Epidermal melanocyte (primary cell): ENCODE results near the gene METAP1D.
A peak's percentile ranks its signal among the peaks of the same experiment; 100 is the strongest.
"Not testable (repeated sequence)": the region's sequence is repeated elsewhere in the genome, so short reads cannot be mapped to it uniquely, and the experiment has no call there.

ENCODE experiments used
- DNase-seq: peaks from one replicate; pipeline ENCODE4 v3.0.0; 2011; ENCODE audit warnings: low spot score; ENCODE audit not compliant: insufficient read length

Gene METAP1D

DNA sequence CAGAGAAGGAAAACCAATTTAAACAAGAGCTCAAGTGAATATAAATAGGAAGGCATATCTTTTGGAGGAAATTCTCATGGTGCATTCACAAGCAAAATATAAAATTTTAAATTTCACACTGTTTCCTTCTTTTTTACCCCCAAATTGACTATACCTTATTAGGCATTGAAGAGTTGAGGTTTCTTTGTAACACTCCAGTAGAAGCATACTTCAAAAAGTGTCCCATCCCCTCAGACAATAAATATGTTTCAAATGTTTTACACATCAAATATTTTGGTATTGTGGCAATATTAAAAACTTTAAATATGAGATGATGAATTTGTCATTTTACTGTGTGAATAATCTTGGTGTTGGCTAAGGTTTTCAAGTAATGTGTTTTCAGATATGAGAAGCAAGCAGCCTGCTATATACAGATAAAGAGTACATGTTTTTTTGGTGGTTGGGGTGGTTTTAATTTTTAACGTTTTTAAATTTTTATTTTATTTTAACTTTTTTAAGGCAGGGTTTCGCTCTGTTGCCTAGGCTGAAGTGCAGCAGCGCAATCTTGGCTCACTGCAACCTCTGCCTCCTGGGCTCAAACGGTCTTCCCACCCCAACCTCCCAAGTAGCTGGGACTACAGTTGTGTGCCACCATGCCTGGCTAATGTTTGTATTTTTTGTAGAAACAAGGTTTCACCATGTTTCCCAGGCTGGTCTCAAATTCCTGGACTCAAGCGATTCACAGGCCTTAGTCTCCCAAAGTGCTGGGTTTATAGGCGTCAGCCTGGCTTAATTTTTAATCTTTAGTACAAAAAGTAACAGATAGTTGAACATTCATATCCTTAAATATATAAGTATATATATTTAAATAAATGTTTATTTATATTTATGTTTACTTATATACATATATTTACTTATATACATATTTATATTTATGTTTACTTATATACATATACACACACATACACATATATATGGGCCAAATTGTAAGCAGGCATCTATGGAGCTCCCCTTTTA, 49.1 kb downstream of the METAP1D start:
- no peak for DNase-seq

DNA sequence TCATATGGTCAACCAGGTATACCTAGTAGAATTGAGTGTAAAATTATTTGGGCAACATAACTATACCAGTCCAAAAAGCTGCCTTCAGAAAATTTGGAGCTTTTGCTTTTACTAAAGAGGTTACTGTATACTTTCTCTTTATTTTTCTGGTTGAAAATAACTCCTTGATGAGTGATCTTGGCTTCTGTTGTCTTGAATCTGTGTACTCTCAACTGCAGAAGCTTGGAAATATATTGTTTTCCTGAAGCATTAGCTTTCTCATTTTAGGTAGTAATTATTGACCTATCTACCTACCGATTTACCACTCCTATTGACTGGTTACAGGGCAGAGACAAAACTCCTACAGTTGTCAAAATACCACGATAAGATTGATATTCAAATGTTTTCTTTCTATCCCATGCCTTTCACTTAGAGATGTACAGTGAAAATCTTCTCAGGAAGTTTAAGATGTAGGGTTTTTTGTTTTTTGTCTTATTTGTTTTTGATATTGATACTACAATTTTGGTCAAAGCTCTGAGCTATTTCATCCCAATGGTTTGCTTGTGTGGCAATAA, 49.9 kb downstream of the METAP1D start:
- DNase-seq = no peak

DNA sequence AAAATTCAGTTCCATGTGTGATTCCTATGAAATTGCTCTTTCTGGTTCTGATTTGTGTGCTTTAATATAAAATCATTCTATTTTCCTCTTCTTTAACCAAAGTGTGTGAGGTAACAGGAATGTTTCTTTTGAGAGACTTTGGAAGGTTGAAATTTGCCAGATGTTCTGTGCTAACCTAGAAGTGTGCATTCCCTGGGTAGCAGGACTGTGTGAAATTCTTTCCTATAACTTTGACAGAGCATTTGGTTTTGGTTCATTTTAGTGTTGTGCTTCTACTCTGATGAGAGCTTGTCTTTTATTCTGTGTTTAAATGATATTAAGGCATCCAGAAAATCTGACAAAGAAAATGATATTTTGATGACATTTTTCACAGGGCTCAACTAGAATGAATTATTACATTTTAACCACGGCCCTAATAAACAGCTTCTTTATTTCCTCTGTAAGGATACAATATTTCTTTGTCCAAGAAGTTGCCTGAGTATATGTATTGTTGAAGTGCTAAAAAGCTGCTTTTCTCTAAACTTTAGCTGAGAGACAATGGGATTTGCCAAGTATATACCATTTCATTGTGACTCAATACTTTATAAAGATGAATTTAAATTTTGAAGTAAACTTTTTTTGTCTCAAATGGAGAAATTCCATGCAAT, 50.8 kb downstream of the METAP1D start:
- no peak for DNase-seq

GRCh38 chr2:172052000-172052983, 52.5 kb downstream of the METAP1D start:
- DNase-seq = peak; percentile 58

DNA sequence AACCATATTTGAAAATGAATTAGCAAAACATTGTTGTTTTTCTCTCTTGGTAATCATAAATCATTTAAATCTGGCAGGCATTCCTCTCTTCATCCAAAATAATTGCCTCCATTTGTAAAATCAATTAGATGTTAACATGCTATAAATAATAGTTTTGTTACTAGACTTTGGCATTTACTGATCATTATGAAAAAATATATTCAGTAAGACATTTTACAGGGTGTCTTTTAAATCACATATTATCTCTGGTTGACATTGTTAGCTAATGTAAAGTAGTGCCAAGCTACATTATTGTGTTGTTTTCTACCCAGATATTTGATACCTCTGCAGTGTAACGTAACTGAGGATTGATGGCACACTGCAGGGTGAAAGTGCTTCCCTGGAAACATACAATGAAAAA, 53.7 kb downstream of the METAP1D start:
- DNase-seq = no peak

GRCh38 chr2:172056293-172056692, 56.5 kb downstream of the METAP1D start:
- DNase-seq = no peak

DNA sequence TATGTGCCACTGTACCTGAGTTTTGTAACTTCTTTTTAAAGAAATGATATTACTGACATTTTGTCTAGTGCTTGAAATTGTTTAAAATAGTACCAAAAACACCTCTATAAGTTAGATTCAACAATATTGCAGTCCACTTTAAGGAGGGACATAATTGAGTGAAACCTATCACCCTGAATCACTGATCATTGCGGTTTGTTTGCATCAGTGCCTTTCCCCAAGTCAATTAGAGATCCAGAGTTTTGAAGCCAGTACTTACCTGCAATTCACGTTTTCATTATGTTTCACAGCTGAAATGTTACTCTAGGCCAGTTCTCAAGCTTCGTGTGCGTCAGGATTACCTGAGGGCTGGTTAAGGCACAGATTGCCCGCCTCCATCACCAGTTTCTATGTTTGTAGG, 58.9 kb downstream of the METAP1D start:
- no peak for DNase-seq

DNA sequence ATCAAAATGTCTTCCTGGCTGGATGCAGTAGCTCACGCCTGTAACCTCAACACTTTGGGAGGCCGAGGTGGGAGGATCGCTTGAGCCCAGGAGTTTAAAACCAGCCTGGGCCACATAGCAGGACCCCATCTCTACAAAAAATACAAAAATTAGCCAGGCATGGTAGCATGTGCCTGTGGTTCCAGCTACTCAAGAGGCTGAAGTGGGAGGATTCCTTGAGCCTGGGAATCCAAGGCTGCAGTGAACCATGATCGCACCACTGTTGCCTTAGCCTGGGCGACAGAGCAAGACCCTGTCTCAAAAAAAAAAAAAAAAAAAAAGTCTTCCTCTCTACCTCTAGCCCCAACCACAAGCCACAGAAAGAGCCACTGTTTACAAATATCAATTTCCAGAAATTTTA, 60.4 kb downstream of the METAP1D start:
- not testable (repeated sequence) for DNase-seq

DNA sequence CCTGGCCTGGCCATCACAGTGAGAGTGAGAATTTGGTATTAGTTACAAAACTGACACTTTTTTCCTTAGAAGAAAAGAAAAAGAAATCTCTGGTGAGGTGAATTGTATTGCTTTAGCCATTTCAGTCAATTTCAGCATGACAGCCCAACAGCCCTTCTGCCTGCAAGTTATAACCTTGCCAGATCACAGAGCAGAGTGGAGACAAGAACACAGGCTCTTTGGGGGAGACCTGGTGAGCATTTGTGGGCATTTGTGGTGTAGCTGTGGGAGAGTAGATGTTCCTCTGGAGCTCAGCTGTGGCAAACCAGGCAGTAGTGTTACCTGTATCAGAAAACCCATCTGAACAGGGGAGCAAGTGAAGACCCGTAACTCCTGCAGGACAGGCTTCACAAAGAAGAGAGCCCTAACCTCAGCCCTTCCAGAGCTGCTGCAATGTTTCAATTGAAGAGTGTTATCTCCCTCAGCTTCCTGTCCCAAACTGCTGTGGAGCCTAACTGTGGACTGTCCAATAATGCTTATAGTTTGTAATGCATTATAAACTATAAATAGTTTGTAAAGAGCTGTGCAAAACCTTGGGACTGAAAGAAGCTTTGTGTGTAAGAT, 62.8 kb downstream of the METAP1D start:
- no peak for DNase-seq

GRCh38 chr2:172063446-172063845, 63.7 kb downstream of the METAP1D start:
- DNase-seq = no peak

DNA sequence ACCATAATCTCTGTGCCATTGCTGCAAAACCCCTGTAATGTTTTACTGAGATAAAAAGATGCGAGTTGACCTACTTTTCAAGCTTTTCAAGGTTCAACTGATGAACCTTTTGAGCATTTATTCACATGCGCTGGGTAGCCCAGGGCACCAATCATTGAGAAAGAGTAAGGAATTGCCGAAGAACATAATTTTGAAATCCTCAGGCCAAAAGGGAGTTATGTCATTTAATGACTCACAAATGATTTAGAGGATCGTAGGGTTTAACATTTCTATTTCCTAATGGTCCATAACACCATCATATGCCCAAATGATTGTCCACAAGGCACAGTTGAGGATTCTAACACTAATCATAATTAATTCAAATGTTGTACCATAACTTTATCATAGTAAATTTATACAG, 65.4 kb downstream of the METAP1D start:
- DNase-seq = no peak

DNA sequence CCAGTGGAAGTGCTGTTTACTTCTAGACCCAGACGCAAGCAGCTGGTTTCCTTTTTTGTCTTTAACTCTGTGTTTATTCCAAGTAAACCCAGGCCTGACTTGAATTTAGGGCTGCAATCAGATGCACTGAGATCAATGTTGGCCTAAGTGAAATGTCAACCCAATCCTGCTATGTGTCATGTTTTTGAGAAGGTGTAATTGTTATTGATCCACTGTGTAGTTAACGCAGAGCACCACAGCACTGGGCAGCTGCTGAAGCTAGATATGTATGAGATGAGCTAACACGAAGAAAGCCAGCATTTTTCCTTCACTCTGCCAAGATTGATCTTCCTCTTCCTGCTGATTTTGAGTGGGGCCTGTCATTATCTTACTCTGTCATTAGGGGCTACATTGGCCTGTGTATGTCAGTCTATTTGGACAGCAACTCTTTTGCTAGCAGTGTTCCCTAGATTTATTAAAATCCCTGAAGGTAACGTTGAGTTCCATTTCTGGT, 66.7 kb downstream of the METAP1D start:
- DNase-seq = no peak

GRCh38 chr2:172067905-172068304, 68.2 kb downstream of the METAP1D start:
- not testable (repeated sequence) for DNase-seq

- no peak for DNase-seq
Observed at GRCh38 chr2:172070936-172071335, 71.2 kb downstream of the METAP1D start.

- no peak for DNase-seq
Observed at GRCh38 chr2:172072303-172072702, 72.5 kb downstream of the METAP1D start.

GRCh38 chr2:172072706-172073105, 73.0 kb downstream of the METAP1D start:
- no peak for DNase-seq

GRCh38 chr2:172073518-172073917, 73.8 kb downstream of the METAP1D start:
- DNase-seq = no peak

DNA sequence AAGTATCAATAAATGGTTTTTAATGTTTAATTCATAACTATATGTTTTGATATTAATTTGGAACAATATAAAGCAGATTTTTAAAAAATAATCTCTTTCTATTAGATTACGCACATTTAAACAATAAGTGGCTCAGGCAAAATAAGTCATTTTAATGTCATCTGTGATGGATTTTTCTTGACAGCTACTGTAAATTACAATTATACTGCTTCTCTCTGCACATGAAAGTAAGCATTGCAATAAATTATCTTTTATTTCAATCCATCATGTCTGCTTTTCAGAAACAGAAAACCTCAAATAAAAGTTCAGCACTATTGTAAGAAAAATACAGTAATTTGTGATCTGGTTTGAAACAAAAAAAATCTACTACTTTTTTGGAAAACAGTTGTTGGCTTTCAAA, 74.5 kb downstream of the METAP1D start:
- no peak for DNase-seq

- DNase-seq = no peak
Observed at GRCh38 chr2:172079416-172079815, 79.7 kb downstream of the METAP1D start.

DNA sequence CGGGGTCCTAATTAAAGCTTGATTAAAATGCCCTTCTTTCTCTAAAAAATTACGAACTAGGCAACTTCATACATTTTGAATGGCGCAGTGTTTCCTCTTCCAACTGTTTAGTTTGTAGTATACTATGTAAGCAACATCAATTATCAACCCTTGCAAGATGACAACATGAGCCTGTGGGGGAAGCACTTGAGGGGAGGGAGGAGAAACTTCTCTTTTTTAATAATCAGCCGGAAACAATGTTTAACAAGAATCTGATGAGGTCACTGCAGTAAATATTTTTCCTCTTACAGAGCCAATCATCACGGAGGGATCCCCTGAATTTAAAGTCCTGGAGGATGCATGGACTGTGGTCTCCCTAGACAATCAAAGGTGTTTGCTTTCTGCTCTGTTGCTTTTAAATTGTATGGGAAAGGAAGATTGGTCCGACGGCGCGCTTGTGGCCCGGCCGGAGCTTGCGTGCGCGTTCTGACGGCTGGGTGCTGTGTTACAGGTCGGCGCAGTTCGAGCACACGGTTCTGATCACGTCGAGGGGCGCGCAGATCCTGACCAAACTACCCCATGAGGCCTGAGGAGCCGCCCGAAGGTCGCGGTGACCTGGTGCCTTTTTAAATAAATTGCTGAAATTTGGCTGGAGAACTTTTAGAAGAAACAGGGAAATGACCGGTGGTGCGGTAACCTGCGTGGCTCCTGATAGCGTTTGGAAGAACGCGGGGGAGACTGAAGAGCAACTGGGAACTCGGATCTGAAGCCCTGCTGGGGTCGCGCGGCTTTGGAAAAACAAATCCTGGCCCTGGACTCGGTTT, 80.3 kb downstream of the METAP1D start:
- DNase-seq = no peak
